Thyroid gland (tissue), 4 donors: Measurements from ENCODE around the gene CLDN4.
A peak's percentile ranks its signal among the peaks of the same experiment; 100 is the strongest.

Source experiments
- CTCF ChIP-seq, 6 experiments: fragments of 200-600 bp in 3 of 6; fragments of 450-650 bp in 3 of 6; sonication (generic) in 3 of 6; IDR thresholded peaks; one replicate each; pipeline ENCODE4 v1.5.1; 2016 to 2019; ENCODE audit warnings: antibody characterized with exemption in 6 of 6, mild to moderate bottlenecking in 2 of 6, inconsistent platforms in 1 of 6, moderate library complexity in 1 of 6
- POLR2A ChIP-seq, 2 donors: fragments of 450-650 bp; IDR thresholded peaks; one replicate each; pipeline ENCODE4 v1.6.1; 2017; ENCODE audit warnings: antibody characterized with exemption in 2 of 2, mild to moderate bottlenecking in 2 of 2, moderate library complexity in 1 of 2

- TF ChIP-seq CTCF (IDR thresholded peaks at IDR 0.05) (peak in 4 of 6 experiments; percentile 32 to 61 (median 59)), POLR2A (IDR thresholded peaks at IDR 0.05) (no peak)
Measured at GRCh38 chr7:73865738-73866445, 35.1 kb downstream of the CLDN4 start.
